Gastrocnemius medialis (tissue), 4 donors: Measurements from ENCODE around the gene ILK.

Experiments used
- POLR2A ChIP-seq, 2 donors: fragments of 450-650 bp; IDR thresholded peaks; one replicate each; pipeline ENCODE4 v1.6.1; 2017; ENCODE audit warnings: antibody characterized with exemption in 2 of 2, mild to moderate bottlenecking in 2 of 2, moderate library complexity in 2 of 2
- TF ChIP-seq, protein P1 (sequence below), 5 experiments: fragments of 450-650 bp in 3 of 5; fragments of 200-600 bp in 2 of 5; sonication (generic) in 2 of 5; IDR thresholded peaks in 4 of 5; conservative IDR thresholded peaks in 1 of 5; 1 replicate in 4 of 5; 2 replicates in 1 of 5; pipeline ENCODE4 v1.5.1; 2016 to 2019; ENCODE audit warnings: antibody characterized with exemption in 5 of 5, mild to moderate bottlenecking in 3 of 5, moderate library complexity in 3 of 5

DNA sequence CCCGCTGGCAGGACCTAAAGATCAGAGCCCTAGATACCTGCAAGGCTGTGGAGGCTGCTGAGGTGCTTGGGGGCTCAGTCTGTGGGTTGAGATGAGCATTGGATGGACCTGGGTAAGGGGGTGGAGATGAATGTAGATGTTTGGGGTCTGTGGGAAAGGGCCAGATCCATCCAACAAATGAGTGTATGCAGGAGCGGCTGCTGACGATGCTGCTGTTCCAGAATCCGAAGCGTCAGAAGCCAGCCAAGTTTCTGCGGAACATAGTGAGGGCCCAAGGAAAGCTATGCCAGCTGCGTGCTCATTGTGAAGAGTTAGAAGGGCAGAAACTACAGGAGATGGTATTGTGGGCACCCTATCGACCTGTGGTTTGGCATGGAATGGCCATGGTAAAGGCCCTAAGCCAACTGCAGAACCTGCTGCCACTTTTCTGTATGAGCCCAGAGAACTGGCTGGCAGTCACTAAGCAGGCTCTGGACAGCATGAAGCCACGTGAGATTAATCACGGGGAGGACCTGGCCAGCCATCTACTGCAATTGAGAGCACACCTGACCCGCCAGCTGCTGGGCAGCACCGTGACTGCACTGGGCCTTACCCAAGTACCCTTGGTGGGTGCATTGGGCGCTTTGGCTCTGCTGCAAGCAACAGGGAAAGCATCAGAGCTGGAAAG lies 36.7 kb upstream of the ILK start:
- TF ChIP-seq, protein P1, sequence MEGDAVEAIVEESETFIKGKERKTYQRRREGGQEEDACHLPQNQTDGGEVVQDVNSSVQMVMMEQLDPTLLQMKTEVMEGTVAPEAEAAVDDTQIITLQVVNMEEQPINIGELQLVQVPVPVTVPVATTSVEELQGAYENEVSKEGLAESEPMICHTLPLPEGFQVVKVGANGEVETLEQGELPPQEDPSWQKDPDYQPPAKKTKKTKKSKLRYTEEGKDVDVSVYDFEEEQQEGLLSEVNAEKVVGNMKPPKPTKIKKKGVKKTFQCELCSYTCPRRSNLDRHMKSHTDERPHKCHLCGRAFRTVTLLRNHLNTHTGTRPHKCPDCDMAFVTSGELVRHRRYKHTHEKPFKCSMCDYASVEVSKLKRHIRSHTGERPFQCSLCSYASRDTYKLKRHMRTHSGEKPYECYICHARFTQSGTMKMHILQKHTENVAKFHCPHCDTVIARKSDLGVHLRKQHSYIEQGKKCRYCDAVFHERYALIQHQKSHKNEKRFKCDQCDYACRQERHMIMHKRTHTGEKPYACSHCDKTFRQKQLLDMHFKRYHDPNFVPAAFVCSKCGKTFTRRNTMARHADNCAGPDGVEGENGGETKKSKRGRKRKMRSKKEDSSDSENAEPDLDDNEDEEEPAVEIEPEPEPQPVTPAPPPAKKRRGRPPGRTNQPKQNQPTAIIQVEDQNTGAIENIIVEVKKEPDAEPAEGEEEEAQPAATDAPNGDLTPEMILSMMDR (IDR thresholded peaks at IDR 0.05 in 4 of 5, conservative IDR thresholded peaks at IDR 0.05 in 1 of 5) = peak in 1 of 5 experiments; percentile 11
- no peak for TF ChIP-seq POLR2A (IDR thresholded peaks at IDR 0.05)
